Activated CD4-positive, alpha-beta T cell treated with anti-CD3 and anti-CD28 coated beads, Interleukin-2, amount 50 U/mL, for 48 hours (primary cell): ENCODE results near the gene ARHGEF39.
A peak's percentile ranks its signal among the peaks of the same experiment; 100 is the strongest.

ENCODE experiments used
- DNase-seq, 2 experiments: peaks; one replicate each; pipeline ENCODE4 v3.0.0-alpha.2; 2020

The ARHGEF39 gene

DNA sequence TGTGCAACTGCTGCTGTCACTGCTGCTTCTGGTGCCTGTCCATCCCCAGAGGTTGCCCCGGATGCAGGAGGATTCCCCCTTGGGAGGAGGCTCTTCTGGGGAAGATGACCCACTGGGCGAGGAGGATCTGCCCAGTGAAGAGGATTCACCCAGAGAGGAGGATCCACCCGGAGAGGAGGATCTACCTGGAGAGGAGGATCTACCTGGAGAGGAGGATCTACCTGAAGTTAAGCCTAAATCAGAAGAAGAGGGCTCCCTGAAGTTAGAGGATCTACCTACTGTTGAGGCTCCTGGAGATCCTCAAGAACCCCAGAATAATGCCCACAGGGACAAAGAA, 9.0 kb upstream of the ARHGEF39 start:
- DNase-seq: no peak

DNA sequence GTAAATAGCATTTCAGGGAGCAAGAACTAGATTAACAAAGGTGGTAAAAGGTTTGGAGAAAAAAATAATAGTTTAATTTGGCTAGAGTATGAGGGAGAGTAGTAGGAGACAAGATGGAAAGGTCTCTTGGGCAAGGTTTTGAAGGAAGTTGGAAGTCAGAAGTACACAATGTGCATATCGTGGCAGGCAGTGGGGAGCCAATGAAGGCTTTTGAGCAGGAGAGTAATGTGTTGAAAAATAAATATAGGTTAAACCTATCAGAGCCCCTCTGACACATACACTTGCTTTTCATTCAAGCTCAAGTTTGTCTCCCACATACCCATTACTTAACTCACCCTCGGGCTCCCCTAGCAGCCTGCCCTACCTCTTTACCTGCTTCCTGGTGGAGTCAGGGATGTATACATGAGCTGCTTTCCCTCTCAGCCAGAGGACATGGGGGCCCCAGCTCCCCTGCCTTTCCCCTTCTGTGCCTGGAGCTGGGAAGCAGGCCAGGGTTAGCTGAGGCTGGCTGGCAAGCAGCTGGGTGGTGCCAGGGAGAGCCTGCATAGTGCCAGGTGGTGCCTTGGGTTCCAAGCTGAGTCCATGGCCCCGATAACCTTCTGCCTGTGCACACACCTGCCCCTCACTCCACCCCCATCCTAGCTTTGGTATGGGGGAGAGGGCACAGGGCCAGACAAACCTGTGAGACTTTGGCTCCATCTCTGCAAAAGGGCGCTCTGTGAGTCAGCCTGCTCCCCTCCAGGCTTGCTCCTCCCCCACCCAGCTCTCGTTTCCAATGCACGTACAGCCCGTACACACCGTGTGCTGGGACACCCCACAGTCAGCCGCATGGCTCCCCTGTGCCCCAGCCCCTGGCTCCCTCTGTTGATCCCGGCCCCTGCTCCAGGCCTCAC, 8.4 kb upstream of the ARHGEF39 start, which contains the start of gene CA9:
TSS of gene CA9 (plus strand) at position 797 of the 893 bp plus-strand sequence. CDS start at position 829, 32 bp downstream.
- no peak for DNase-seq

DNA sequence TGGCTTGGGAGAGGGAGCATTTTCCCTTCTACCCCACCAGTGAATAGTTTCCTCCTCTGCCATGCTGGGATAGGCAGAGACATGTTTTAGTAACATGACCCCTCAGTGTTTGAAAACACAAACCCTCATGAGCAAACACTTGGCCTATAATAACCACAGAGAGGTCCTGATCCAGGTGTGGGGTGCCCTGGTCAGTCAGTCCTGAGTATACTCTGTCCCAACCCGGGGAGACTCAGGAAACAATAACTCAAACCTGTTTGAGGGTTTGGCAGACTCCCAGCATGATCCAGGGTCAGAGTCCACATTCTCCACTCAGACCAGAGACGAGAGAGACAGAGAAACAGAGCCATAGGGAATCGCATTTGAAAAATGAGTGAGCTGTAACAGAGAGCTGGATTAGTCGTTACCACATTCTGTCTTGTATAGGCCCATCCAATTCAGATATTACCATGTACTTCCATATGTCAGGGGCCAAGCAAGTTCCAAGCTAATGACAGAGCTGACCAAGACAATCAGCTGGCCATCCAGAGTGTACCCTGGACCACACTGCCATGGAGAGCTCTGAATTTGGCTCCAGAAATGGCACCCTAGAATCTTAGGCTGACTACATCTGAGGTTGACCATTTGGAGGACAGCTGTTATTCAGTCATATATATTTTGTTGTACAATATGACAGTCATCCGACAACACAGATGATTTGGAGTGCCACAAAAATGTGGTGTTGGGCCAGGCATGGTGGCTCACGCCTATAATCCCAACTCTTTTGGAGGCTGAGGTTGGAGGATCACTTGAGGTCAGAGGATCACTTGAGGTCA, 4.5 kb upstream of the ARHGEF39 start:
- DNase-seq: no peak

DNA sequence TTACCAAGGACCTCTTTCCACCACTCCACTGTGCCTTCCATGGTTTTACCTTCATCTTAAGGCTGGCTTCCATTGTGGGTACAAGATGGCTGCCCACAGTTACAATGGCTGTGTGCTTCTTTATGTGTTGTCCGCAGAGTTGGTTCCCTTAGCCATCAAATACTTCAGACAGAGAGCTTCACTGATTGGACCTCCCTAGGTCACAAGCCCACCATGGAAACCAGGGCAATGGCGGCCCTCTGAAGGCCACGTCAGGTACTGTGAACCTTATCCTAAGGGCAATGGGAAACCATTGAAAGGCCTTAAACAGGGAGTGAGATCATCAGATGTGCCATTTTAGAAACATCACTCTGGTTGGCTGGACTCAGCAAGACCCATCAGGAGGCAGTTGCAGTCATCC, 2.9 kb upstream of the ARHGEF39 start:
- DNase-seq: no peak

DNA sequence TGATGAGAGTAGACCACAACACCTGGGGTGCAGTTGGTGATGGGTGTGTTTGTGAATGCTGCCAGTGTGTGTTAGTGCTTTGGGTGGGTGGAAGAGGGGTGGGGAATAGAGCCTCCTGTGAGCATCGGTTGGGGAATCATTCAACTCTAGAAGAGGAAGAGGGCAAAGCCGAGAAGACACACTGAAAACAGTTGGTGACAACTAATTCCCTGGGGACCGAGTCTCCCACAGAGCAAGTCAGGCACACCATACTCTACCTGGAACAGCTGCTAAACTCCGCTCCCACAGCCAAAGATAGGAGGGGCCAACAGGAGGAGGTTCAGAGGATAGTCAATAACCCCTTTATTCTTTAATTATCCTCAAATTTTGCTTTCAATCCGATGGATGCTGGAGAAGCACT, 1.6 kb upstream of the ARHGEF39 start:
- DNase-seq: no peak

DNA sequence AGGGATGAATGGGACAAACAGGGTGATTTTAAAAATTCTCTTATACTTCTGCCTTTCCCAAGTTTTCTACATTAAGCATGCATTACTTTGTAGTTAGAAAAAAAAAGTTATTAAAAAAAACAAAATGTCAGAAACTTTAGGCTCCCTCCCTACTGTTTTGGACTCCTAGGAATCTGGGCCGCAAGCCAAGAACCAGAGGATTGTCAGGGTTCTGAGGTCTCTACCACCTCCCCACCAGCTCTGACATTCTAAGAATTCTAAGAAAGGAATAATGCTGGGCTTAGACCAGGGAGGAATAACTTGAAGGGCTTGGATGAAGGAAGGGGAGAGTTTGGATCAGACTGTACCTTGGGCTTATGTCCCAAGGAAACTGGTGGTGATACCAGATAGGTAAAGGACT, 1.1 kb upstream of the ARHGEF39 start:
- no peak for DNase-seq

DNA sequence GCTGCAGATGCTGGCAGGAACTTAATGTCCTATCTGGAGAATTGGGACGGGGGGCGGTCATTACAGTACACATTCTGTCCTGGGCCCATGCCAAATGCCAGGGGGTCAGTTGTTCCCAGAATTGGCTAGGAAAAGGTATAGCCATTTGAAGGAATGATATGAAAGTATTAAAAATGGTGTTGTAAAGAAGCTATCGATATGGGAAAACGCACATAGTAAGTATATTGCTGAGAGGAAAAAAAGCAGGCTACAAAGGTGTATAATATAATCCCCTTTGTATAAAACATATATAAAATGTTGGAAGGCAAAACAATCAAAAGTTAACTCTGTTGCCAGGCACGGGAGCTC, 450 bp upstream of the ARHGEF39 start:
- no peak for DNase-seq

DNA sequence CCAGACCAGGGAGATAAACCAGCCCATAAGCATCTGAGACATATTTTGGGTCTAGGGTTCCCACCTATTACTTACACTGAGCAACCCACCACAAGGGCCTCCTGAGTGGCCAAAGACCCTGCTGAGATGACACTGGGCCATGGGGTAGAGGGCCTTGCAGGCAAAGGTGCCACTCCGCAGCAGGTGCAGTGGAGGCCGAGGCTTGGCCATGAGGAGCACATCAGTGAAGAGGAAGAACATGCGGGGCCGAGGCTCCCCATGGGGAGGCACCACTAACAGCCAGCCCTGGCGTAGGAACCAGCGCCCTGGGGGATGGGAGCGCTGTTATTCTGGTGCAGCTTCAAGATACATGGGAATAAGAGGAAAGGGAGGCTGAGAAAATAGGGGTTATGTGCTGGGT, 2.6 kb downstream of the ARHGEF39 start:
- no peak for DNase-seq

DNA sequence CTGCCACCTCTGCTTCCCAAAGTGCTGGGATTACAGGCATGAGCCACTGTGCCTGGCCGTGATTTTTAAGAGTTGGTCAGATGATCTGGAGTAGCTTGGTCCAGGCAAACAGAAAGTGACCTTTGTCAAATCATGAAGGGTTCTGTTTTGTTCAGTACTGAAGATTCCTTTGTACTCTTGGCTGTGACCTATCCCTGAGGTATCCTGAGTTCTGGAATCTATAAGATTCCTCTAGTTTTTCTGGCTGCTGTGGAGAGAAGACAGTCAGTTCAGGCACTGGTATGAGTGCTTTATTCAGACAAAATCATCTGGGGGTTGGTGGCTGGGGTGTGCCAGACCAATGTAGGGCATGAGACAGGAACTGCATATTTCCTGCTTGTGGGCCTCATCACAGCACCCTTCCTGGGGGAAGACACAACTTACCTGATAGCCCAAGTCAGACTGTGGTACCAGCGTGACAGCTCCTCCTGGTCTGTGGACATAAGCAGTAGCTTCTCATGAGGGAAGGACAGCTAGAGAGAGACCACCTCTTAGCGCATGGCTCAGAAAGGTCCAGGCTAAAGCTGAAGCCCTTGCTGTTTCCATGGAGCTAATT, 3.1 kb downstream of the ARHGEF39 start:
- DNase-seq: no peak

DNA sequence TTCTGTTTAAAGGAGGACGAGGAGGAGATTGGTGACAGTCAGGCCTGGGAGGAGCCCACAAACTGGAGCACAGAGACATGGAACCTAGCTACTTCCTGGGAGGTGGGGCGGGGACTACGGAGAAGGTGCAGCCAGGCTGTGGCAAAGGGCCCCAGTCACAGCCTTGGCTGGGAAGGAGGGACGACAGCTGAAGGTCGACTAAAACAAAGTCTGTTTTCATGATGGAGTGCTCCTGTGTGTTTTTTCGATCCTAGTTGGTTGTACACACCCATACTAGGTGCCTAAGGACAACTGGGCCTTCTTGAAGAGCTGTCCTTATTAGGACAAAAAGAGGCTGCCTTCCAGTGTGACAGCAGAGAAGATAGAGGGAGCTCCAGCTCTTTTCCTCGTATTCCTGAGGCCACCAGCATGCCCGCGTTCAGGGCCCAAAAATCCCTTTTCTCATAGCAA, 4.0 kb downstream of the ARHGEF39 start:
- no peak for DNase-seq

DNA sequence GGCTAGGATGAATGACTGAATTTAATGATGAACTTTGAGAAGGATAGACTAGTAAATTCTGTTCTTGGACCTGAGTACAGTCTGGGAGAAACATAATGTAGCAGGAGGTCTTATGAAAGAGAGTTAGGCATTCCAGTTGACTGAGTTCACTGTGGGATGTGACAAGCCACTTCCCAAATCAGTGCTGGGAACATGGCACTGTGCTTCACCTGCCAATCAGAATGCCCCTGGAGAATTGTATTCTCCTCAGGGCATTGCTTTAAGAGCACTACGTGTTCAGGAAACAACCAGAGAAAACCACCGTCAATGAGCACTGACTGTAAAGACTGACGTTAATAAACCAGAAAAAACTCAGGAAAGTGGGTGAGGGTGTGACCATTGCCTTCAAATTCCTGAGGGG, 5.7 kb downstream of the ARHGEF39 start:
- no peak for DNase-seq

DNA sequence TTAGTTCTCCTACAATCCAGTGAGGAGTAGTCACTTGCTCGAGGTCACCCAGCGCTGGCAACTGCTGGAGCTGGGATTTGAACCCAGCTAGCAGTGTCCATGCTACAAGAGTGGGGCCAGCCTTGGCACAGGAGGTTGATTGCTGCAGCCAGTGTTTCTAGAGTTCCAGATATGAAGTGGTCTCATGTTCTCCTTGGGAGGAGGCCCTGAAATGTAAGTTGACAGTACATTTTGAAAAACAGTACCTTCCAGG, 6.1 kb downstream of the ARHGEF39 start:
- peak in 1 of 2 experiments; percentile 36 for DNase-seq

DNA sequence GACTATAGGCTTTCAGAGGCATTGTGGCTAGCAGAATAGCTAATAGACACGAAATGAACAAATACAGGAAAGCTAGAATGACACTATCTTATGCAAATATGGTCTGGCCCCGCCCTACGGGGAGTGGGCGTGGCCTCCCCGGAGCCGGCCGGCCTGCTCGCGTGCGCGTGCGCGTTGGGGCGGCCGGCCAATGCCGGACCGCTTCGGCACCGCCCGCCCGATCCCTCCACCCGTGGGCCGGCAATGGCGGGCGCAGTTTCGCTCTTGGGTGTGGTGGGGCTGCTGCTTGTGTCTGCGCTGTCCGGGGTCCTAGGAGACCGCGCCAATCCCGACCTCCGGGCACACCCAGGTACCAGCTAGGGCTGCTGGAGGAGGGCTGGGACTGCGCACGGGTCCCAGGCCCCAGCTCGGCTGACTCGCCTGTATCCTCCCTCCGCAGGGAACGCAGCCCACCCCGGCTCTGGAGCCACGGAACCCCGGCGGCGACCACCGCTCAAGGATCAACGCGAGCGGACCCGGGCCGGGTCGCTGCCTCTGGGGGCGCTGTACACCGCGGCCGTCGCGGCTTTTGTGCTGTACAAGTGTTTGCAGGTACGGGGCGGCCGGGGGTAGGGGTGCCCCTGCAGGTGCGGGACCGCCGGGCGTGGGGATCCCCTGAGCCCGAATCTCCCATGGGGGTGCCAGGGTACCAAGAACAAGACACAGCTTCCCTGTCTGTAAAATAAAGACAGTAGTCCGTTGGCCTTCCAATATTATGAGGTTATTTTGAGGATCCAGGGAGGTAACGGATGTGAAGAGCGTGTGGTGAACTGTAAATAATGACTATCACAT, 6.6 kb downstream of the ARHGEF39 start, which contains the start of gene CCDC107:
TSS of gene CCDC107 (plus strand) at position 156 of the 831 bp plus-strand sequence. CDS start at position 244, 88 bp downstream.
- DNase-seq: peak; percentile 79 to 83

DNA sequence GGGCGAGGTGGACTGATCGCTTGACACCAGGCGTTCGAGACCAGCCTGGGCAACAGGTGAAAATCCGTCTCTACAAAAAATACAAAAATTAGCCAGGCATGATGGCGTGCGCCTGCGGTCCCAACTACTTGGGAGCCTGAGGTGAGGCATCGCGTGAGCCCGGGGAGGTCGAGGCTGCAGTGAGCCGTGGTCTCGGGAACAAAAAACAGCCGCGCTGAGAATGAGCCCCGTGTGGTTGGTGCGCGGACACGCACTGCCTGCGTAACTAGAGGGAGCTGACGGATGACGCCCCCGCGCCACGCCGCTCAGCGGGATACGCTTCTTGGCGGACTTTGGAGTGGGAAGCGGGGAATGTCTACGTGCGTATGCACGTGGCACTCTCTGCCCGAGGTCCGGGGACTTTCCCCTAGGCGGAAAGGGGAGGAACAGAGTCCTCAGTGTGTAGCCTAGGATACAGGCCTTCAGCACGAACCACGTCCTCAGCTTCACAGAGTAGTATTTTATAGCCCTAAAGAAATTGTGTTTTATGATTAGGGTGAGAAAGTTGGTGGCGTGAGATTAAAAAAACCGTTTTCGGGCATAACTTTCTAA, 7.4 kb downstream of the ARHGEF39 start, which contains the start of gene RMRP:
TSS of gene RMRP (minus strand) at position 474 of the 591 bp plus-strand sequence.
- DNase-seq: peak; percentile 96 to 97

DNA sequence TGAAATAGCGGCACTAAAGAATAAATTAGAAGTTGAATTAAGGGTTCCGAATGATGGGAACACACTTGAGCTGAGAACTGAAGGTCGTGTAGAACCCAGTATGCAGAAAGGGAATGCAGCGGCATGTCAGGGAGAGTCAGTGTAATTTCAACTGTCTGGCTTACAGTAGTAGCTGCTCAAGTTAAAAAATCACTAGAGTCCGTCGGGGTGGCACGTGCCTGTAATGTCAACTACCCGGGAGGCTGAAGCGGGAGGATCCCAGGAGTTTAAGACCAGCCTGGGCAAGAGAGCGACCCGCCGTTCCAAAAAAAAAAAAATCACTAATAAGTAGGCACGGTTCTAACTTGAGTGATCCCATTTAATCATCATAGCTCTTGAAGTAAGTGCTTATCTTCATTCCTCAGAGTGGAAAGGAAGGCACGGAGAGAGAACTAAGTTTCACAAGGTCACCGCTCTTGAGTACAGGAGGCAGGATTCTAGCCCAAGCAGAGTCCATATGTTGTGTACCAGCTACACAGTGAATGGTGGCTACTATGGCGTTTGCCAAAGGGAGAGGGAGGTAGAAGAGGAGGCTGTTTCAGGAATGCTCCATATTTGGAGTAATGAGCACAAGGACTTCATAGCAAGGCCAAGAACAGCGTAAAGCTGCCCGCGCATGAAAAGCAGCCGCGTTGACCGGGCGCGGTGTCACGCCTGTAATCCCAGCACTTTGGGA, 8.0 kb downstream of the ARHGEF39 start:
- DNase-seq: no peak

DNA sequence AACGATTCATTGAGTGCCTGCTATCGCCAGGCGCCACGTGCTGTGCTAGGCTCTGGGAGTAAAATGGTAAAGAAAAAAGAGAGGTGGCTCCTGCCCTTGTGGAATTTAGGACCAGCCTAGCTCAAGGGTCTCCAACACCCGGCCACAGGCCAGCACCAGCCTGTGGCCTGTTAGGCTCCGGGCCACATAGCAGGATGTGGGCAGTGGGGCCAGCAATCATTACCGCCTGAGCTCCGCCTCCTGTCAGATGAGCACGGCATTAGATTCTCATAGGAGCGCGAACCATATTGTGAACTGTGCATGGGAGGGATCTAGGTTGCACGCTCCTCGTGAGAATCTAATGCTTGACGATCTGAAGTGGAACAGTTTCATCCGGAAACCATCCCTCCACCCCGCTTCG, 8.6 kb downstream of the ARHGEF39 start:
- DNase-seq: no peak

DNA sequence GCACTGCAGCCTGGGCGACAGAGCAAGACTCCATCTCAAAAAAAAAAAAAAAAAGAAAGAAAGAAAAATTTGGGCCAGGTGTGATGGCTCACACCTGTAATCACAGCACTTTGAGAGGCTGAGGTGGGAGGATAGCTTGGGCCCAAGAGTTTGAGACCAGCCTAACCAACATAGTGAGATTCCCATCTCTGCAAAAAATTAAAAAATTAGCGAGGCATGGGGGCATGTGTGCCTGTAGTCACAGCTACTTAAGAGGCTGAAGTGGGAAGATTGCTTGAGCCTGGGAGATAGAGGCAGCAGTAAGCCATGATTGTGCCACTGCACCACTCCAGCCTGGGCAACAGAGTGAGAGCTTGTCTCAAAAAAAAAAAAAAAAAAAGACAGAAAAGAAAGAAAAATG, 11.4 kb downstream of the ARHGEF39 start:
- DNase-seq: no peak

DNA sequence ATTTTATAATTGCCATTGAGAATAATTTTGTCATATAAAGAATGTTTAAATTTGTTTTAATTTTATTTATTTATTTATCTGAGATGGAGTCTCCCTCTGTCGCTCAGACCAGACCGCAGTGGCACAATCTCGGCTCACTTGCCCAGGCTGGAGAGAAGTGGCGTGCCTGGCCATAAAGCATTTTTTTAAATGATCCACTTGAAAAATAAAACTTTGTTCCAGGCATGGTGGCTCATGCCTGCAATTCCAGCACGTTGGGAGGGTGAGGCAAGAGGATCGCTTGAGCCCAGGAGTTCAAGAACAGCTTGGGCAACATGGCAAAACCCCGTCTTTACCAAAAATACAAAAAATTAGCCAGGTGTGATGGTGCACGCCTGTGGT, 12.2 kb downstream of the ARHGEF39 start:
- no peak for DNase-seq

DNA sequence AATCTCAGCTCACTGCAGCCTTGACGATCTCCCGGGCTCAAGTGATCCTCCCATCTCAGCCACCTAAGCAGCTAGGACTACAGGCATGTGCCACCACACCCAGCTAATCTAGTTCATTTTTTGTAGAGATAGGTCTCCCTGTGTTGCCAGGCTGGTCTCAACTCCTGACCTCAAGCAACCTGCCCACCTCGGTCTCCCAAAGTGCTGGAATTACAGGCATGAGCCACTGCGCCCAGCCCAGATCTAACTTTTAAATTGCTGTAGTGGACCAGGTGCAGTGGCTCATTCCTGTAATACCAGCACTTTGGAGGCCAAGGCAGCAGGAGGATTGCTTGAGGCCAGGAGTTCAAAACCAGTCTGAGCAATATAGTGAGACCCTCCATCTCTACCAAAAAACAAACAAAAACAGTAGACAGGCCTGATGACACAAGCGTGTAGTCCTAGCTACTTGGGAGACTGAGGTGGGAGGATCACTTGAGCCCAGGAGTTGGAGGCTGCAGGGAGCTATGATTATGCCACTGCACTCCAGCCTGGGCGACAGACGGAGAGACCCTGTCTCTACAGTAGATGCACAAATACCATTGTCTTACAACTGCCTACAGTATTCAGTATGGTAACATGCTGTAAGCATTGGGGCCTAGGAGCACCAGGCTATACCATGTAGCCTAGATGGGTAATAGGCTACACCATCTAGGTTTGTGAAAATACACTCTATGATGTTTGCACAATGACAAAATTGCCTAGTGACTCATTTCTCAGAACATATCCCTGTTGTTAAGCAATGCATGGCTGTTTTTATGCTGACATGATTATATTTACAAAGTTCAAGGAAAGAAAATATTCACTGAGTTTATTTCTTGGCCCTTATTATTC, 12.8 kb downstream of the ARHGEF39 start:
- DNase-seq: no peak

DNA sequence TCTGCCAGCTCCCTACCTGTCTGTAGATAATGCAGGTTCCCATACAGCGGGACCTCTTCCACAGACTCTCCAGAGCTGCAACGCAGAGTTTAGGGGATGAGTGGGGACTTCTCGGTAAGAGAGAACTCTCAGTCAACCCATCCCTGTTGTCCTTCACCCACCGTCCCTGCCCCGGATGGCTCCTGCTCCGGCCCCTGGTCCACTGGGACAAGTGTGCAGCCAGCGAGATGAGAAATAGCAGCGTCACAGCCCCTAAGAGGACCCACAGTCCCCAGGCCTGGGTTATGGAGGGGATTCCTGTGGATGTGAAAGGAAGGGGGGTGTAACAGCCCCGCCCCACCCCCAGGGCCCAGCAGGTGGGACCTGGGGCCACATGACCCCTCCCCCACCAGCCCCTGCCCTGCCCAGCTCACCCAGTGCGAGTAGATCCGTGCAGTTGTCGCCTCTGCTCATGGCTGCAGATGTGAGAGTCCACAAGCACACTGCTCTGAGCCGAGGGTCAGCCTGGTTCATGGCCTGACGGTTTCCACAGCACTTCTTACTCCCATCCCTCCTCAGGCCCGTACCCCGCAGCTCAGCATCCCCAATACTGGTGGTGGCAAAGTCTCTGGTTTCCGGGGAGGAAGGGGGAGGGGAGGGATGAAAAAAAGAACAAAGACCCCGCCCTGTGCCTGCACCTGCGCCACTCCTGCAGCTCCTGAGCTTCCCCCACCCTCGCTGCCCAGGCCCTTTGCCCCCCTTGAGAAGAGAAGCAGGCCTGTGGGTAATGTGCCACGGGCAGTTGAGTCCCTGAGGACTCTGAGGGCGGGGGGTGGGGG, 14.4 kb downstream of the ARHGEF39 start, which contains the start of gene SIT1:
TSS of gene SIT1 (minus strand) at position 591 of the 818 bp plus-strand sequence. CDS start at position 513, 78 bp downstream.
- DNase-seq: peak; percentile 64 to 71
